DMS53 treated with DMSO at 0.1 percent for 48 hours (cell line): ENCODE data around the gene CAMK1G.

Experiments used
- DNase-seq: peaks from one replicate; lab custom pipeline; 2025; ENCODE audit not compliant: unreplicated experiment; lab: John Stamatoyannopoulos, UW

CAMK1G gene

GRCh38 chr1:209583408-209583807, at the start of gene CAMK1G:
Gene CAMK1G (plus strand): TSS chr1:209583714. CDS start chr1:209594984, 11,270 bp downstream.
- no peak for DNase-seq

- no peak for DNase-seq
Observed at GRCh38 chr1:209534496-209535250, 48.8 kb upstream of the CAMK1G start.

GRCh38 chr1:209536843-209537242, 46.7 kb upstream of the CAMK1G start:
- no peak for DNase-seq

GRCh38 chr1:209537336-209538114, 46.0 kb upstream of the CAMK1G start:
- no peak for DNase-seq

GRCh38 chr1:209539576-209539975, 43.9 kb upstream of the CAMK1G start:
- DNase-seq = no peak

- DNase-seq = no peak
Observed at GRCh38 chr1:209542585-209542984, 40.9 kb upstream of the CAMK1G start.

- DNase-seq = no peak
Observed at GRCh38 chr1:209544098-209544497, 39.4 kb upstream of the CAMK1G start.

GRCh38 chr1:209545423-209545822, 38.1 kb upstream of the CAMK1G start:
- no peak for DNase-seq

GRCh38 chr1:209546390-209547085, 37.0 kb upstream of the CAMK1G start:
- no peak for DNase-seq

- DNase-seq = no peak
Observed at GRCh38 chr1:209547626-209548025, 35.9 kb upstream of the CAMK1G start.

GRCh38 chr1:209549443-209550205, 33.9 kb upstream of the CAMK1G start:
- DNase-seq = no peak

GRCh38 chr1:209550519-209550918, 33.0 kb upstream of the CAMK1G start:
- no peak for DNase-seq

GRCh38 chr1:209552406-209553264, 30.9 kb upstream of the CAMK1G start:
- no peak for DNase-seq

GRCh38 chr1:209554761-209555611, 28.5 kb upstream of the CAMK1G start:
- DNase-seq = no peak

GRCh38 chr1:209556162-209556690, 27.3 kb upstream of the CAMK1G start:
- no peak for DNase-seq

GRCh38 chr1:209557221-209557620, 26.3 kb upstream of the CAMK1G start:
- no peak for DNase-seq

- DNase-seq = no peak
Observed at GRCh38 chr1:209560529-209560928, 23.0 kb upstream of the CAMK1G start.

GRCh38 chr1:209560952-209561351, 22.6 kb upstream of the CAMK1G start:
- DNase-seq = no peak

- DNase-seq = no peak
Observed at GRCh38 chr1:209561532-209561931, 22.0 kb upstream of the CAMK1G start.
